Right atrium auricular region (tissue), 2 donors: ENCODE data around the gene TMEM59L. TPM values are rescaled to one million over a fixed set of nuclear protein-coding genes. Genes with fewer than 3 reads are reported as not detected.

Experiments used
- DNase-seq: peaks from one replicate; pipeline ENCODE4 v3.0.0-alpha.2; 2019; ENCODE audit warnings: low spot score
- H3K27ac ChIP-seq, 2 donors: fragments of 200-600 bp; sonication (generic); 1 replicate in 1 of 2; 2 replicates in 1 of 2; pipeline ENCODE4 v1.5.1; 2016 to 2019
- H3K27me3 ChIP-seq, 2 donors: fragments of 200-600 bp; sonication (generic); one replicate each; pipeline versions ENCODE4 v1.5.1 to v1.6.0; 2017 to 2019
- H3K36me3 ChIP-seq: fragments of 200-600 bp; sonication (generic); one replicate; pipeline ENCODE4 v1.5.1; 2016
- H3K4me1 ChIP-seq, 2 donors: fragments of 200-600 bp; sonication (generic); one replicate each; pipeline versions ENCODE4 v1.5.1 to v1.6.0; 2017 to 2019
- H3K4me3 ChIP-seq, 2 donors: fragments of 200-600 bp; sonication (generic); 1 replicate in 1 of 2; 2 replicates in 1 of 2; pipeline ENCODE4 v1.5.1; 2017 to 2019; ENCODE audit warnings: mild to moderate bottlenecking in 1 of 2, moderate library complexity in 1 of 2
- H3K9me3 ChIP-seq, 2 donors: fragments of 200-600 bp; sonication (generic); one replicate each; pipeline ENCODE4 v1.5.1; 2019
- total RNA-seq, 2 donors: library from RNA; depleted of rRNA; stranded (reverse); fragments of >200 nt; gene quantifications; one replicate each; pipeline ENCODE4 v1.1.0, GENCODE V29; 2016
- TF ChIP-seq, protein P1 (sequence below), 2 donors: fragments of 200-600 bp; sonication (generic); IDR thresholded peaks; one replicate each; pipeline ENCODE4 v1.5.1; 2019; ENCODE audit warnings: antibody characterized with exemption in 2 of 2

Gene TMEM59L
- total RNA-seq, 2 donors from 2014 or later, result 2.2 to 3.0 TPM

DNA sequence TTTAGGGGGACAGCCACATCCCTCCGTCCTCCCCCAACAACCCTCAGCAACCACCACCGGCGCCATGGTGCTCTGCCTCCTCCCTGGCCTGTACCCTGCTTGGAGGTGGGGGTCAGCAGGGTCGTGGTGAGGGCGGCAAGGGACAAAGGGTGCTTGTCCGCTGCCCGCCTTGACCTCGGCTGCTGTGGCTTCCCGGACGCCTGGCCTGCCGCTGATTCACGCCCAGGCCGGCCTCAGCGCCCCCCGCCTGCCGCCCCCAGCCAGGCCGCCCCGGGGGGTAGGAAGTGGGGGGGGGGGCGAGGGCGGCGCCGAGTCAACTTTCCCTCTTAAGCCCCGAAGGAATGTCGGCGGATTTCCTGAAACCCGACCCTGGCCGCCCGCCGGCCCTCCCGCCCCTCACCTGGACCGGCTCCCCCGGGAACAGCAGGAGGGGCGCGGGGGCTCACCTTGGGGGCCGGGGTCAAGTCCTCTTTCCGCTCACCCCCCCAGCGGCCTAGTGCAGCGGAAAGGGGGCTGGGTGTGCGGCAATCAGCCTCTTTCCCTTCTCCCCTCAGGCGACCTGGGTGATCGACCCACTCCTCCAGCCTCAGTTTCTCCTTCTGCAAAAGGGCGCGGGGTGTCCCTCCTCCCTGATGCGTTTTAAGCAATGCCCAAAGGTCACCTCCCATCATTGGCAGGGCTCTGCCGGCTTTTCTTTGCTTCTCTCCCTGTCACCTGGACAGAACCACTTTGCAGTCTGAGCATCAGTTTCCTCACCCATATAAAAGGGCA lies 1.9 kb upstream of the TMEM59L start:
- H3K4me3 ChIP-seq, result no peak overlapping the region
- H3K9me3 ChIP-seq, result no peaks in the 10 kb centered on the region
- no peak for DNase-seq
- TF ChIP-seq, protein P1, sequence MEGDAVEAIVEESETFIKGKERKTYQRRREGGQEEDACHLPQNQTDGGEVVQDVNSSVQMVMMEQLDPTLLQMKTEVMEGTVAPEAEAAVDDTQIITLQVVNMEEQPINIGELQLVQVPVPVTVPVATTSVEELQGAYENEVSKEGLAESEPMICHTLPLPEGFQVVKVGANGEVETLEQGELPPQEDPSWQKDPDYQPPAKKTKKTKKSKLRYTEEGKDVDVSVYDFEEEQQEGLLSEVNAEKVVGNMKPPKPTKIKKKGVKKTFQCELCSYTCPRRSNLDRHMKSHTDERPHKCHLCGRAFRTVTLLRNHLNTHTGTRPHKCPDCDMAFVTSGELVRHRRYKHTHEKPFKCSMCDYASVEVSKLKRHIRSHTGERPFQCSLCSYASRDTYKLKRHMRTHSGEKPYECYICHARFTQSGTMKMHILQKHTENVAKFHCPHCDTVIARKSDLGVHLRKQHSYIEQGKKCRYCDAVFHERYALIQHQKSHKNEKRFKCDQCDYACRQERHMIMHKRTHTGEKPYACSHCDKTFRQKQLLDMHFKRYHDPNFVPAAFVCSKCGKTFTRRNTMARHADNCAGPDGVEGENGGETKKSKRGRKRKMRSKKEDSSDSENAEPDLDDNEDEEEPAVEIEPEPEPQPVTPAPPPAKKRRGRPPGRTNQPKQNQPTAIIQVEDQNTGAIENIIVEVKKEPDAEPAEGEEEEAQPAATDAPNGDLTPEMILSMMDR (IDR thresholded peaks at IDR 0.05), result no peak
- no peak overlapping the region for H3K27ac ChIP-seq
- peaks cover 0 to 50% of the 10 kb centered on the region in 2 donors for H3K4me1 ChIP-seq
- H3K27me3 ChIP-seq, result peaks cover 43 to 55% of the 10 kb centered on the region in 2 donors
- no peaks in the 10 kb centered on the region for H3K36me3 ChIP-seq

DNA sequence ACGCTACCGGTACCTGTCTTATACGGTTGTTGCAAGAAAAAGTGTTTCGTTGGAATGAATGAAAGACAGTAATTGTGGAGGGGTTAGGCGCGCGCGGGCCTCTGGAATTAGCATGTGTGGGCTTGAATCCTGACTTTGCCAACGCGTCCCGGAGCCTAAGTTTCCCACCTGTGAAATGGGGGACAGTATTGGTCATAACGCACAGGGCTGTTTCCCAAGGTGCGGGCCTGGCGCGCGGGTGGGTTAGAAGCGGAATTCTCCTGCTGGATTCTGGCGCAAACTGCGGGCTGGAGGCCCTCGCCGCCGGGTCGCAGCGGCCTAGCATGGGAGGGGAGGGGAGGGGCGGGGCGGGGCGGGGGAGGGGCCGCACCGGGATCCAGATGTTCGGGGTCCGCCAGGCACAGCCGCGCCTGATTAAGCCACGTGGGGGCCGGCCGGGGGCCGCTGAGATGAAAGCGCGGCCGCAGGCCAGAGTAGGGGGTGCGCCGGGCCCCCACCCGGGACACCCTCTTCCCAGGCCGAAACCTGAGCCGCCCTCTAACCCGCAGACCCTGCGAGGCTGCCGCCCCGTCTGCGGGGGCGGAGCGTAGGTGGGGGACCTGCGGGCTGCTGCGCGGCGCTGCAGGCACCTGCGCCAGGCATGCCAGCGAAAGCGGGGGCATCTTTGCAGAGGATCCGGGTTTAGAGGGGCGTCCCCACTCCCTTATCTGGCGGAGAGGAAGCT lies 1.2 kb upstream of the TMEM59L start:
- Histone ChIP-seq H3K27ac (no peak overlapping the region), H3K36me3 (no peaks in the 10 kb centered on the region), H3K4me3 (peak overlapping the region in 1 of 2 donors; percentile 61), H3K9me3 (no peaks in the 10 kb centered on the region), H3K27me3 (peaks cover 43 to 51% of the 10 kb centered on the region in 2 donors), H3K4me1 (peaks cover 0 to 44% of the 10 kb centered on the region in 2 donors)
- TF ChIP-seq, protein P1 (IDR thresholded peaks at IDR 0.05), result no peak
- no peak for DNase-seq

DNA sequence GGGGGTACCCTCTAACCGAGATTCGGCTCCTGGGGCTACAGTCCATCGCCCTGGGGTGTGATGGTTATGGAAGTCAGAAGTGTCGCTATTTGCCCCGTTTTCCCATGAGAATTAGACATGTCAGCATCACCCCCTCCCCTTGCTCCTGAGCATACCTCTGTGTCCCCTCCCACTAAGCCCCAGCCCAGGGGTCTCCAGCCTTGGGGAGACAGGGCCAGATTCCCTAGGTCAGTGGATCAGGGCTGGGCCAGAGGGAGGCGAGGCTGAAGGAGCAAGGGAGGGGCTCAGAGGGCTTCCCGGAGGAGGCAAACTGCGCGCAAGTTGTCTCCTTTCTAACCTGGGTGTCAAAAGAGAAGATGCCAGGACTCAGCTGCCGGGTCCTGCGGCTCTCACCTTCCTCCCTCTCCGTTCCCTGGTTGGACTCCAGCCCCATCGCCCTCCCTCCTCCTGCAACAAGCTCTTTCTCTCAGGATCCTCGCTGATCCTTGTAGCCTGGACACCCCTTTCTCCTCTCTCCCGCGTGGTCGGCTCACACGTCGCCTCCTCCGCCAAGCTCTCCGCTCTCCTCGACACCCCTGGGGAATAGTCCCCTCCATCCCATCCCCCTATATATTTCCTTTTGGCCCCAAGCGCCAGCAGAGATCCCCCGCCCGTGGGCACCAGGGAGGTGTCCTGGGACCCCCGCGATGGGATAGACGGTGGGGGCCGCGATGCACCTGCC lies 459 bp upstream of the TMEM59L start:
- TF ChIP-seq, protein P1 (IDR thresholded peaks at IDR 0.05), result no peak
- H3K36me3 ChIP-seq, result no peaks in the 10 kb centered on the region
- peak overlapping the region; percentile 37 to 61 for H3K4me3 ChIP-seq
- peaks cover 0 to 41% of the 10 kb centered on the region in 2 donors for H3K4me1 ChIP-seq
- H3K27me3 ChIP-seq, result peaks cover 41 to 48% of the 10 kb centered on the region in 2 donors
- no peak overlapping the region for H3K27ac ChIP-seq
- no peaks in the 10 kb centered on the region for H3K9me3 ChIP-seq
- DNase-seq, result no peak

- Histone ChIP-seq H3K27ac (no peak overlapping the region), H3K4me1 (peaks cover 0 to 30% of the 10 kb centered on the region in 2 donors), H3K36me3 (no peaks in the 10 kb centered on the region), H3K9me3 (no peaks in the 10 kb centered on the region), H3K27me3 (peaks cover 33 to 38% of the 10 kb centered on the region in 2 donors), H3K4me3 (no peak overlapping the region)
- TF ChIP-seq, protein P1 (IDR thresholded peaks at IDR 0.05), result no peak
- no peak for DNase-seq
Observed at GRCh38 chr19:18613589-18614234, 1.0 kb downstream of the TMEM59L start.

DNA sequence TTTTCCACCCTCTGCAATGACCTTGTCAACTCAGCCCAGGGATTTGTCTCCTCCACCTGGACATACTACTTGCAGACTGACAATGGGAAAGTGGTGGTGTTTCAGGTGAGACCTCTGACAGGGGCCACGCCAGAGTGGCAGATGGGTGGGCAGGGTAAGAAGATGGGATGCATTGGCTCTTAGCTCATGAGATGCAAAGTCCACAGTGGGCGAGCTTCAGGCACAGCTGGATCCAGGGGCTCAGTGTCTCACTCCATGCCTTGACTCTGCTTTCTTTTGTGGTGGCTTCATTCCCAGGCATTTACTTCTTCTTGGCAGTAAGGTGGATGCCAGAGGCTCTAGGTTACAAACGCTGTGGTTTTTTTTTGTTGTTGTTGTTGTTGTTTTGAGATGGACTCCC lies 3.4 kb downstream of the TMEM59L start:
- H3K27me3 ChIP-seq, result peaks cover 20 to 23% of the 10 kb centered on the region in 2 donors
- no peak for DNase-seq
- no peaks in the 10 kb centered on the region for H3K36me3 ChIP-seq
- no peak overlapping the region for H3K4me3 ChIP-seq
- H3K9me3 ChIP-seq, result no peaks in the 10 kb centered on the region
- peaks cover 0 to 23% of the 10 kb centered on the region in 2 donors for H3K4me1 ChIP-seq
- TF ChIP-seq, protein P1 (IDR thresholded peaks at IDR 0.05), result no peak
- no peak overlapping the region for H3K27ac ChIP-seq
